T-helper 1 cell treated with Interleukin-12 subunit alpha and Interleukin-12 subunit beta and Interleukin-4 antibody, amounts not matched to agents 30 μg/mL and 1 μg/mL, for 36 hours (primary cell): ENCODE results near the gene COL18A1.

Experiments
- H3K27ac Mint-ChIP-seq: one replicate; pipeline ENCODE4 v1.8.0; 2021; ENCODE audit warnings: mild to moderate bottlenecking, mixed read lengths
- H3K27me3 Mint-ChIP-seq: one replicate; pipeline ENCODE4 v1.8.0; 2021; ENCODE audit warnings: low read depth, mixed read lengths
- H3K36me3 Mint-ChIP-seq: one replicate; pipeline ENCODE4 v1.8.0; 2021; ENCODE audit warnings: low read depth, mixed read lengths
- H3K4me1 Mint-ChIP-seq: one replicate; pipeline ENCODE4 v1.8.0; 2021; ENCODE audit warnings: low read depth, mixed read lengths
- H3K4me3 Mint-ChIP-seq: one replicate; pipeline ENCODE4 v1.8.0; 2021; ENCODE audit warnings: mild to moderate bottlenecking, moderate library complexity, mixed read lengths
- H3K9me3 Mint-ChIP-seq: one replicate; pipeline ENCODE4 v1.8.0; 2021; ENCODE audit warnings: mixed read lengths

COL18A1 gene

GRCh38 chr21:45427331-45428271, 22.6 kb downstream of the COL18A1 start:
- H3K27ac Mint-ChIP-seq: no peak overlapping the region

GRCh38 chr21:45428534-45428933, 23.6 kb downstream of the COL18A1 start:
- Mint-ChIP-seq H3K9me3 (no peaks in the 10 kb centered on the region), H3K27me3 (no peaks in the 10 kb centered on the region), H3K4me1 (no peaks in the 10 kb centered on the region), H3K4me3 (no peak overlapping the region), H3K36me3 (no peaks in the 10 kb centered on the region), H3K27ac (no peak overlapping the region)

More at GRCh38 chr21:45427331-45428271, 22.6 kb downstream of the COL18A1 start:
- Mint-ChIP-seq H3K4me1 (no peaks in the 10 kb centered on the region), H3K4me3 (no peak overlapping the region), H3K36me3 (no peaks in the 10 kb centered on the region), H3K27me3 (no peaks in the 10 kb centered on the region), H3K9me3 (no peaks in the 10 kb centered on the region)

GRCh38 chr21:45429221-45430175, 24.5 kb downstream of the COL18A1 start:
- H3K36me3 Mint-ChIP-seq: no peaks in the 10 kb centered on the region
- no peak overlapping the region for H3K4me3 Mint-ChIP-seq
- no peaks in the 10 kb centered on the region for H3K9me3 Mint-ChIP-seq
- no peak overlapping the region for H3K27ac Mint-ChIP-seq
- H3K27me3 Mint-ChIP-seq: no peaks in the 10 kb centered on the region
- H3K4me1 Mint-ChIP-seq: no peaks in the 10 kb centered on the region

GRCh38 chr21:45430521-45431501, 25.8 kb downstream of the COL18A1 start:
- H3K4me3 Mint-ChIP-seq: no peak overlapping the region
- H3K36me3 Mint-ChIP-seq: no peaks in the 10 kb centered on the region

GRCh38 chr21:45431781-45432572, 27.0 kb downstream of the COL18A1 start:
- no peaks in the 10 kb centered on the region for H3K4me1 Mint-ChIP-seq
- H3K27ac Mint-ChIP-seq: no peak overlapping the region
- no peaks in the 10 kb centered on the region for H3K27me3 Mint-ChIP-seq
- H3K4me3 Mint-ChIP-seq: no peak overlapping the region
- H3K9me3 Mint-ChIP-seq: no peaks in the 10 kb centered on the region
- no peaks in the 10 kb centered on the region for H3K36me3 Mint-ChIP-seq

More at GRCh38 chr21:45430521-45431501, 25.8 kb downstream of the COL18A1 start:
- no peak overlapping the region for H3K27ac Mint-ChIP-seq
- no peaks in the 10 kb centered on the region for H3K4me1 Mint-ChIP-seq
- H3K27me3 Mint-ChIP-seq: no peaks in the 10 kb centered on the region
- H3K9me3 Mint-ChIP-seq: no peaks in the 10 kb centered on the region

- Mint-ChIP-seq H3K36me3 (no peaks in the 10 kb centered on the region), H3K27me3 (no peaks in the 10 kb centered on the region), H3K27ac (no peak overlapping the region), H3K4me1 (no peaks in the 10 kb centered on the region), H3K4me3 (no peak overlapping the region), H3K9me3 (no peaks in the 10 kb centered on the region)
These were observed 27.8 kb downstream of the COL18A1 start for GRCh38 chr21:45432575-45433255.

- Mint-ChIP-seq H3K4me1 (no peaks in the 10 kb centered on the region), H3K36me3 (no peaks in the 10 kb centered on the region), H3K4me3 (no peak overlapping the region), H3K27ac (no peak overlapping the region), H3K9me3 (no peaks in the 10 kb centered on the region), H3K27me3 (no peaks in the 10 kb centered on the region)
These were observed 28.3 kb downstream of the COL18A1 start for GRCh38 chr21:45433301-45433700.

GRCh38 chr21:45433911-45434644, 29.1 kb downstream of the COL18A1 start:
- Mint-ChIP-seq H3K27ac (no peak overlapping the region), H3K27me3 (no peaks in the 10 kb centered on the region), H3K4me1 (no peaks in the 10 kb centered on the region), H3K4me3 (no peak overlapping the region), H3K9me3 (no peaks in the 10 kb centered on the region), H3K36me3 (no peaks in the 10 kb centered on the region)

GRCh38 chr21:45434645-45435217, 29.8 kb downstream of the COL18A1 start:
- H3K27ac Mint-ChIP-seq: no peak overlapping the region

GRCh38 chr21:45435405-45435981, 30.5 kb downstream of the COL18A1 start:
- no peaks in the 10 kb centered on the region for H3K36me3 Mint-ChIP-seq
- peaks cover 2% of the 10 kb centered on the region for H3K4me1 Mint-ChIP-seq
- H3K4me3 Mint-ChIP-seq: no peak overlapping the region
- H3K9me3 Mint-ChIP-seq: no peaks in the 10 kb centered on the region
- no peaks in the 10 kb centered on the region for H3K27me3 Mint-ChIP-seq
- no peak overlapping the region for H3K27ac Mint-ChIP-seq

More at GRCh38 chr21:45434645-45435217, 29.8 kb downstream of the COL18A1 start:
- Mint-ChIP-seq H3K4me3 (no peak overlapping the region), H3K27me3 (no peaks in the 10 kb centered on the region), H3K36me3 (no peaks in the 10 kb centered on the region), H3K4me1 (peaks cover 2% of the 10 kb centered on the region), H3K9me3 (no peaks in the 10 kb centered on the region)

- Mint-ChIP-seq H3K4me3 (no peak overlapping the region), H3K9me3 (no peaks in the 10 kb centered on the region), H3K4me1 (peaks cover 2% of the 10 kb centered on the region), H3K27me3 (no peaks in the 10 kb centered on the region), H3K27ac (no peak overlapping the region), H3K36me3 (no peaks in the 10 kb centered on the region)
These were observed 31.5 kb downstream of the COL18A1 start for GRCh38 chr21:45436351-45437065.
